Thyroid gland (tissue), 4 donors: ENCODE measurements around the gene ZDHHC8. TPM values are rescaled to one million over a fixed set of nuclear protein-coding genes. Genes with fewer than 3 reads are reported as not detected.

Experiments
- DNase-seq, 2 donors: peaks; one replicate each; pipeline ENCODE4 v3.0.0-alpha.2; 2019
- H3K27ac ChIP-seq, 3 donors: fragments of 200-600 bp; sonication (generic); 1 replicate in 2 of 3; 2 replicates in 1 of 3; pipeline ENCODE4 v1.5.1; 2016 to 2019; ENCODE audit warnings: mild to moderate bottlenecking in 1 of 3, moderate library complexity in 1 of 3
- H3K27me3 ChIP-seq: fragments of 200-600 bp; sonication (generic); one replicate; pipeline ENCODE4 v1.5.1; 2019
- H3K36me3 ChIP-seq, 2 donors: fragments of 200-600 bp; sonication (generic); one replicate each; pipeline ENCODE4 v1.5.1; 2016 to 2019
- H3K4me1 ChIP-seq, 2 donors: fragments of 200-600 bp; sonication (generic); one replicate each; pipeline ENCODE4 v1.5.1; 2017 to 2019
- H3K4me3 ChIP-seq, 3 donors: fragments of 200-600 bp; sonication (generic); replicated peaks in 1 of 3; 1 replicate in 2 of 3; 2 replicates in 1 of 3; pipeline ENCODE4 v1.5.1; 2016; ENCODE audit warnings: mild to moderate bottlenecking in 1 of 3
- H3K9me3 ChIP-seq: fragments of 200-600 bp; sonication (generic); one replicate; pipeline ENCODE4 v1.5.1; 2017
- POLR2A ChIP-seq, 2 donors: fragments of 450-650 bp; IDR thresholded peaks; one replicate each; pipeline ENCODE4 v1.6.1; 2017; ENCODE audit warnings: antibody characterized with exemption in 2 of 2, mild to moderate bottlenecking in 2 of 2, moderate library complexity in 1 of 2
- WGBS, 2 donors: methylation state at CpG; one replicate each; pipeline ENCODE4 v1.1.5; 2017; 5-methylcytosine and 5-hydroxymethylcytosine counted together
- intact Hi-C: fragments of 100-400 bp; cut with DNase I; formaldehyde crosslinking; loops from one replicate; pipeline ENCODE4 v1.15.1; 2023
- total RNA-seq, 4 donors: library from RNA; depleted of rRNA; stranded (reverse); fragments of >200 nt; gene quantifications; one replicate each; pipeline ENCODE4 v1.2.3, GENCODE V29; 2016
- TF ChIP-seq, protein P1 (sequence below), 6 experiments: fragments of 200-600 bp in 3 of 6; fragments of 450-650 bp in 3 of 6; sonication (generic) in 3 of 6; IDR thresholded peaks; one replicate each; pipeline ENCODE4 v1.5.1; 2016 to 2019; ENCODE audit warnings: antibody characterized with exemption in 6 of 6, mild to moderate bottlenecking in 2 of 6, inconsistent platforms in 1 of 6, moderate library complexity in 1 of 6

Gene ZDHHC8
- total RNA-seq, 4 donors from 2014 or later, result 13.4 to 22.4 (median 18.9) TPM

DNA sequence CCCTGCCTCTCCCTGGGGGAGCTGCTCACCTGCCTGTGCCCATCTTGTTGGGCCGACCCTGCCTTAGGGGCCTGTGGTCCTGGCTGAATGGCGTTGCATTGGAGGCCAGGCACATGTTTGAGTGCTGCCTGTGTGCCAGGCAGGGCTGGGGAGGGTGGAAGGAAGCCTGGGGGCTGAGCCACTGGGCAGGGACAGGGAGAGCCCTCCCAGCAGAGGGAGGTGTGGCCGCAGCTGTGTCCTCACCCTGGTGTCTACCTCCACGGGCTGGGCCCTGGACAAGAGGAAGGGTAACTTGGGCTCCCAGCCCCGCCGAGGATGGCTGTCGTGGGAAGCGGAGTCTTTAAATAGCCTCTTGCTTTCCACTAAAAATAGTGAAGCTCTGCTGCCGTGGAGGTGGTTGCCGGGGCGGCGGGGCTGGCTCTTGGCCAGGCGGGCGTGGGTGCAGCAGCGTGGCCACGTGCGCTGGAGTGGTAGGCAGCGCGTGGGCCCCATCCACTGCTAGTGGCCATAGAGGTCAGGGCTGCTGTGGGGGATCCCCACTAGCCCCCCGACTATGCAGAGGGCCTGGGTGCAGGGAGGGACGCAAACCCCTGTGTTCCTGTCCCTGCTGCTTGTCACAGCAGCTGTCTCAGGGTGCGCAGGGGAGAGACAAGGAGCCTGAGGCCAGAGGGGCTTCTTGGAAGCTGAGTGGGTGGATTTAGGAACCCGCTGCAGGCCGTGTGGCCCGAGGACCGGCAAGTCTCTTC is 6.2 kb downstream of the ZDHHC8 start:
- peak in 1 of 2 donors; percentile 14 for DNase-seq
- TF ChIP-seq POLR2A (IDR thresholded peaks at IDR 0.05), result no peak
- TF ChIP-seq, protein P1, sequence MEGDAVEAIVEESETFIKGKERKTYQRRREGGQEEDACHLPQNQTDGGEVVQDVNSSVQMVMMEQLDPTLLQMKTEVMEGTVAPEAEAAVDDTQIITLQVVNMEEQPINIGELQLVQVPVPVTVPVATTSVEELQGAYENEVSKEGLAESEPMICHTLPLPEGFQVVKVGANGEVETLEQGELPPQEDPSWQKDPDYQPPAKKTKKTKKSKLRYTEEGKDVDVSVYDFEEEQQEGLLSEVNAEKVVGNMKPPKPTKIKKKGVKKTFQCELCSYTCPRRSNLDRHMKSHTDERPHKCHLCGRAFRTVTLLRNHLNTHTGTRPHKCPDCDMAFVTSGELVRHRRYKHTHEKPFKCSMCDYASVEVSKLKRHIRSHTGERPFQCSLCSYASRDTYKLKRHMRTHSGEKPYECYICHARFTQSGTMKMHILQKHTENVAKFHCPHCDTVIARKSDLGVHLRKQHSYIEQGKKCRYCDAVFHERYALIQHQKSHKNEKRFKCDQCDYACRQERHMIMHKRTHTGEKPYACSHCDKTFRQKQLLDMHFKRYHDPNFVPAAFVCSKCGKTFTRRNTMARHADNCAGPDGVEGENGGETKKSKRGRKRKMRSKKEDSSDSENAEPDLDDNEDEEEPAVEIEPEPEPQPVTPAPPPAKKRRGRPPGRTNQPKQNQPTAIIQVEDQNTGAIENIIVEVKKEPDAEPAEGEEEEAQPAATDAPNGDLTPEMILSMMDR (IDR thresholded peaks at IDR 0.05), result no peak
- Histone ChIP-seq H3K27ac (no peak overlapping the region), H3K36me3 (no peaks in the 10 kb centered on the region), H3K27me3 (no peaks in the 10 kb centered on the region), H3K9me3 (no peaks in the 10 kb centered on the region), H3K4me3 (no peak overlapping the region), H3K4me1 (peaks cover 12 to 52% of the 10 kb centered on the region in 2 donors)
- 45 to 53% methylated on average over 12 to 14 of the region's 26 CpGs for WGBS, 2 donors
- intact Hi-C loops, result no loop called here

DNA sequence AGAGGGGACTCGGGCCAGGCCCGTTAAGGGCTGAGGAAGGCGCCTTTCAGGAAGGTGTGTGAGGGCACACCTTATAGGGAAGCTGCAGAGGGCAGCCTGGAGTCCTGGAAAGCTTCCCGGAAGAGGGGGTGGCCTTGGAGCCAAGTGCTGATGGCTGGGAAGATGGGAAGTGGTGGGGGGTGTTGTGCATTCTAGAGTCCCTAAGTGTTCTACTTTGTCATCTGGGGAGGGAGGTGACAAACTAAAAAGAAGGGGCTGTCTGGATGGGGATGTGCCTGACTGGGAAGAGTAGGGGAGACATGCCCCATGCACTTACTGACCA is 6.8 kb downstream of the ZDHHC8 start:
- peaks cover 0 to 2% of the 10 kb centered on the region in 2 donors for H3K36me3 ChIP-seq
- H3K27ac ChIP-seq, result no peak overlapping the region
- no peaks in the 10 kb centered on the region for H3K9me3 ChIP-seq
- H3K4me1 ChIP-seq, result peaks cover 8 to 48% of the 10 kb centered on the region in 2 donors
- H3K27me3 ChIP-seq, result no peaks in the 10 kb centered on the region
- intact Hi-C loops, result no loop called here
- WGBS, 2 donors, result 51 to 65% methylated on average over 4 of the region's 4 CpGs
- no peak overlapping the region for H3K4me3 ChIP-seq
- TF ChIP-seq POLR2A (IDR thresholded peaks at IDR 0.05), result no peak
- TF ChIP-seq, protein P1 (IDR thresholded peaks at IDR 0.05), result no peak
- DNase-seq, result no peak

DNA sequence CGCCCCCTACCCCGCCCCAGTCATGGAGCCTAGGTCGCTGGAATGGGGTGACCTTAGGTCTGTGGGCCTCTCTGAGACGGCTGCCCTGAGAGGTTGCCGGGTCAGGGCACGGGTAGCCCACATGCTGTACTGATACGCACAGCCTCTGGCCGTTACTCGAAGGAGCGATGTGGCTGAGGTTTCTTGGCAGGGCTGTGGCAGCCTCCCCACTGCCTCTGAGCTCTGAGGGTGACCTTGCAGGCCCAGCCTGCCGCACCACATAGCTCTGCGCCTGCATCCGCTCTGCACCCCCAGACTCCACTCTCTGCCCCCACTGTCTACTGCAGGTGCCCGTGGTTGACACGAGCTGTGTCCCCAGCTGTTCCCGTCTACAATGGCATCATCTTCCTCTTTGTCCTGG is 7.3 kb downstream of the ZDHHC8 start:
- peaks cover 0 to 5% of the 10 kb centered on the region in 2 donors for H3K36me3 ChIP-seq
- TF ChIP-seq, protein P1 (IDR thresholded peaks at IDR 0.05), result no peak
- no peak for TF ChIP-seq POLR2A (IDR thresholded peaks at IDR 0.05)
- intact Hi-C loops, result no loop called here
- DNase-seq, result no peak
- no peak overlapping the region for H3K4me3 ChIP-seq
- 88 to 96% methylated on average over 9 of the region's 16 CpGs for WGBS, 2 donors
- H3K27ac ChIP-seq, result no peak overlapping the region
- H3K27me3 ChIP-seq, result no peaks in the 10 kb centered on the region
- peaks cover 5 to 43% of the 10 kb centered on the region in 2 donors for H3K4me1 ChIP-seq
- no peaks in the 10 kb centered on the region for H3K9me3 ChIP-seq

DNA sequence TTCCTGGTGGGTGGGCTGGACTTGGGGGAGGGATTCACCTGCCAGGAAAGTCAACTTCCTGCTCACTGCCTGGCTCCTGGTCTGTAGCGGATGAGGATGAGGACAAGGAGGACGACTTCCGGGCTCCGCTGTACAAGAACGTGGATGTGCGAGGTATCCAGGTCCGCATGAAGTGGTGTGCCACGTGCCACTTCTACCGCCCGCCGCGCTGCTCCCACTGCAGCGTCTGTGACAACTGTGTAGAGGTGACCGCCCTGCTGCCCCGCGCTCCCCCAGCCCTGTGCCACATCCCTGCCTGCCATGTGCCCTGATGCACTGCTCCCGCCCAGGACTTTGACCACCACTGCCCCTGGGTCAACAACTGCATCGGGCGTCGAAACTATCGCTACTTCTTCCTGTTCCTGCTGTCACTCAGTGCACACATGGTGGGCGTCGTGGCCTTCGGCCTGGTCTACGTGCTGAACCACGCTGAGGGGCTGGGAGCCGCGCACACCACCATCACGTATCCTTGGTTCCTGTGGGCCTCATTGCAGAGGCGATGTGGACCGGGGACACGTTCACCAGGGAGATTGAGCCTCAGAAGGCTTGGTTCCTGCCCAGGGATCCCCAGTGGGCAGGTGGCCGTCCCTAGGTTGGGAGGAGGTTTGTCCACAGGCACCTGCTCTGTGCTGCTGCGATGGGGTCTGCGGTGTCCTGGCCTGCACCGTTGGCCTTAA is 7.9 kb downstream of the ZDHHC8 start:
- peaks cover 0 to 5% of the 10 kb centered on the region in 2 donors for H3K36me3 ChIP-seq
- H3K27me3 ChIP-seq, result no peaks in the 10 kb centered on the region
- intact Hi-C loops, result no loop called here
- H3K9me3 ChIP-seq, result no peaks in the 10 kb centered on the region
- WGBS, 2 donors, result 93 to 97% methylated on average over 24 to 30 of the region's 36 CpGs
- no peak overlapping the region for H3K4me3 ChIP-seq
- H3K27ac ChIP-seq, result no peak overlapping the region
- TF ChIP-seq, protein P1 (IDR thresholded peaks at IDR 0.05), result no peak
- TF ChIP-seq POLR2A (IDR thresholded peaks at IDR 0.05), result no peak
- peaks cover 0 to 37% of the 10 kb centered on the region in 2 donors for H3K4me1 ChIP-seq
- DNase-seq, result no peak

DNA sequence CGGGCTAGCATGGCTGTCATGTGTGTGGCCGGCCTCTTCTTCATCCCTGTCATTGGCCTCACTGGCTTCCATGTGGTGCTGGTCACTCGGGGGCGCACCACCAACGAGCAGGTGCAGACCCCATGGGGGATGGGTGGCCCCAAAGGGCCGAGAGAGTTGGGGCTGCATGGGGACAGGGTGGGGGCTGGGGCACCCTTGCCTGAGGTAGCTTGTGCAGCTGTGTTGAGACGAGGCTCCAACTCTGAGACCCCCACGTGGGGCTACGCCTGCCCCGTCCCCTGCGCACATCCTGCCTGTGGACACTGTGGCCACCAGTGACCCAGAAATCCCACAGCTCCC is 8.5 kb downstream of the ZDHHC8 start:
- Histone ChIP-seq H3K9me3 (no peaks in the 10 kb centered on the region), H3K27me3 (no peaks in the 10 kb centered on the region), H3K4me1 (peaks cover 0 to 32% of the 10 kb centered on the region in 2 donors), H3K36me3 (peaks cover 0 to 5% of the 10 kb centered on the region in 2 donors), H3K27ac (no peak overlapping the region), H3K4me3 (no peak overlapping the region)
- DNase-seq, result no peak
- TF ChIP-seq, protein P1 (IDR thresholded peaks at IDR 0.05), result no peak
- no peak for TF ChIP-seq POLR2A (IDR thresholded peaks at IDR 0.05)
- intact Hi-C loops, result no loop called here
- 100% methylated on average over 3 of the region's 11 CpGs; no CpG with 5 or more reads in 1 of the 2 donors for WGBS, 2 donors
